Measurements from ENCODE around the gene RABGEF1.

RABGEF1 gene

GRCh38 chr7:66859794-66860645 is 119.5 kb downstream of the RABGEF1 start (continued):
- TF ChIP-seq TSHZ2 (CRISPR knock-in tag; IDR thresholded peaks at IDR 0.05): no peak
- TF ChIP-seq SNAI2 (CRISPR knock-in tag; IDR thresholded peaks at IDR 0.05): no peak

GRCh38 chr7:66860767-66861166 is 120.2 kb downstream of the RABGEF1 start:
- no peak for ATAC-seq
- TF ChIP-seq RARB (CRISPR knock-in tag; IDR thresholded peaks at IDR 0.05) (no peak), SNAI2 (CRISPR knock-in tag; IDR thresholded peaks at IDR 0.05) (no peak), ISL1 (CRISPR knock-in tag; IDR thresholded peaks at IDR 0.05) (no peak), CREB5 (CRISPR knock-in tag; IDR thresholded peaks at IDR 0.05; ENCODE audit: low read depth) (no peak), ZFP3 (CRISPR knock-in tag; IDR thresholded peaks at IDR 0.05) (no peak), PPARA (CRISPR knock-in tag; IDR thresholded peaks at IDR 0.05; ENCODE audit: borderline replicate concordance) (no peak)
